Fibroblast of lung (primary cell): Measurements from ENCODE around the gene C20orf202.

ENCODE experiments used
- EZH2 ChIP-seq: IDR thresholded peaks from 2 replicates; pipeline ENCODE4 v1.5.1; 2012; ENCODE audit warnings: low read length, control low read depth, mild to moderate bottlenecking; ENCODE audit errors: missing control alignments
- TF ChIP-seq, protein P1 (sequence below), 2 donors: IDR thresholded peaks in 1 of 2; conservative IDR thresholded peaks in 1 of 2; 1 replicate in 1 of 2; 2 replicates in 1 of 2; pipeline ENCODE4 v1.5.1; 2011 to 2012; ENCODE audit warnings: low read length in 2 of 2, control low read depth in 1 of 2, inconsistent platforms in 1 of 2, low read depth in 1 of 2, mild to moderate bottlenecking in 1 of 2

DNA sequence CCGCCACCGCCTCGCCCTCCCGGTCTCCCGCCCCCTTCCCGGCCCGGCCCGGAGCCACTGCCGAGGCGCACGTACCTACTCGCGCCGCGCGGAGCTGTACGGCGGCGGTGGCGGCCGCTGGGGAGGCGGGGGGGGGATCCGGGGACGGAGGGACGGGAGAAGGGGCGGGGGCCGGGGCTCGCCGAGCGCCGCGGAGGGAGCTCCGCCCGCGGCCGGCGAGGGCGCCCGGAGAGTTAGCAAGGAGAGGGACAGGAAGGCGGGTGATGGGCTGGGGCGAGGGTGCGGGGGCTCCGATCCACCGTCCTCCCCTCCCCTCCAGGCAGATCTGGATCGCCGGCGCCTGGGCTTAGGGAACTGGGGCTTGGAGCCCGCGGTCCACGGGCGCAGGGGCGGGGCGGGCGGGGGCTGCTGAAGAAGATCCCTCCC lies 17.9 kb upstream of the C20orf202 start:
- TF ChIP-seq, protein P1, sequence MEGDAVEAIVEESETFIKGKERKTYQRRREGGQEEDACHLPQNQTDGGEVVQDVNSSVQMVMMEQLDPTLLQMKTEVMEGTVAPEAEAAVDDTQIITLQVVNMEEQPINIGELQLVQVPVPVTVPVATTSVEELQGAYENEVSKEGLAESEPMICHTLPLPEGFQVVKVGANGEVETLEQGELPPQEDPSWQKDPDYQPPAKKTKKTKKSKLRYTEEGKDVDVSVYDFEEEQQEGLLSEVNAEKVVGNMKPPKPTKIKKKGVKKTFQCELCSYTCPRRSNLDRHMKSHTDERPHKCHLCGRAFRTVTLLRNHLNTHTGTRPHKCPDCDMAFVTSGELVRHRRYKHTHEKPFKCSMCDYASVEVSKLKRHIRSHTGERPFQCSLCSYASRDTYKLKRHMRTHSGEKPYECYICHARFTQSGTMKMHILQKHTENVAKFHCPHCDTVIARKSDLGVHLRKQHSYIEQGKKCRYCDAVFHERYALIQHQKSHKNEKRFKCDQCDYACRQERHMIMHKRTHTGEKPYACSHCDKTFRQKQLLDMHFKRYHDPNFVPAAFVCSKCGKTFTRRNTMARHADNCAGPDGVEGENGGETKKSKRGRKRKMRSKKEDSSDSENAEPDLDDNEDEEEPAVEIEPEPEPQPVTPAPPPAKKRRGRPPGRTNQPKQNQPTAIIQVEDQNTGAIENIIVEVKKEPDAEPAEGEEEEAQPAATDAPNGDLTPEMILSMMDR (conservative IDR thresholded peaks at IDR 0.05 in 1 of 2, IDR thresholded peaks at IDR 0.05 in 1 of 2; ENCODE audit: low read depth in 1 of 2, low read length in 2 of 2), result no peak
- no peak for TF ChIP-seq EZH2
